ENCODE results near the gene PARD3. TPM values are rescaled to one million over a fixed set of nuclear protein-coding genes. Genes with fewer than 3 reads are reported as not detected.
A peak's percentile ranks its signal among the peaks of the same experiment; 100 is the strongest.

The PARD3 gene
- total RNA-seq, 2 donors from 2014 or later, result 36.1 to 48.5 TPM

- TF ChIP-seq POLR2A (IDR thresholded peaks at IDR 0.05) (no peak), CTCF (IDR thresholded peaks at IDR 0.05) (no peak)
- H3K27ac ChIP-seq, result no peak overlapping the region
- peaks cover 8% of the 10 kb centered on the region for H3K4me1 ChIP-seq
- H3K27me3 ChIP-seq, result no peaks in the 10 kb centered on the region
- DNase-seq (peak; percentile 59 to 77 (median 66)), ATAC-seq (peak; percentile 71)
- H3K4me3 ChIP-seq, result no peak overlapping the region
- no peaks in the 10 kb centered on the region for H3K36me3 ChIP-seq (replicated peaks in 1 of 2; ENCODE audit: insufficient read depth in 1 of 2, low read depth in 2 of 2)
- no peaks in the 10 kb centered on the region for H3K9me3 ChIP-seq
- intact Hi-C loops (cut with DNase I), result no loop called here
- 29 to 32% methylated on average over 8 of the region's 8 CpGs for WGBS, 2 donors
Observed at GRCh38 chr10:34628174-34628796, 186.8 kb downstream of the PARD3 start.

- 71 to 80% methylated on average over 3 of the region's 3 CpGs for WGBS, 2 donors
- no peak for DNase-seq
- Histone ChIP-seq H3K27me3 (no peaks in the 10 kb centered on the region), H3K4me1 (peaks cover 8% of the 10 kb centered on the region), H3K27ac (no peak overlapping the region), H3K4me3 (no peak overlapping the region), H3K36me3 (replicated peaks in 1 of 2; ENCODE audit: insufficient read depth in 1 of 2, low read depth in 2 of 2) (no peaks in the 10 kb centered on the region), H3K9me3 (no peaks in the 10 kb centered on the region)
- intact Hi-C loops (cut with DNase I), result no loop called here
- TF ChIP-seq POLR2A (IDR thresholded peaks at IDR 0.05) (no peak), CTCF (IDR thresholded peaks at IDR 0.05) (no peak)
- no peak for ATAC-seq
Observed at GRCh38 chr10:34627741-34628140, 187.4 kb downstream of the PARD3 start.

DNA sequence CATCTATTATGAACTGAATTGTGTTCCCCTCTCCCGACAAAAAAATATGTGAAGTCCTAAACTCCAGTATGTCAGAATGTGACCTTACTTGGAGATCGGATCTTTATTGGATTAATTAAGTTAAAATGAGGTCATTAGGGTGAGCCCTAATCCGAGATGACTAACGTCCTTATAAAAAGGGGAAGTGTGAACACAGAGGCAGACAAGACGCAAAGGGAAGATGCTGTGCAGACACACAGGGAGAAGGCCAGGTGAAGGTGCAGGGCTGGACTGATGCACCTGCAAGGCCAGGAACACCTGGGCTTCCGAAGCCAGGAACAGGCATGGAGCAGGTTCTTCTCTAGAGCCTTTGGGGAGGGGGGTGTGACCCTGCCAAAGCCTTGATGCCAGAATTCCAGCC, 187.8 kb downstream of the PARD3 start:
- WGBS, 2 donors, result 81 to 89% methylated on average over 6 of the region's 6 CpGs
- ATAC-seq (no peak), DNase-seq (no peak)
- H3K4me1 ChIP-seq, result peaks cover 8% of the 10 kb centered on the region
- H3K9me3 ChIP-seq, result no peaks in the 10 kb centered on the region
- intact Hi-C loops (cut with DNase I), result no loop called here
- no peak overlapping the region for H3K27ac ChIP-seq
- TF ChIP-seq POLR2A (IDR thresholded peaks at IDR 0.05), result no peak
- TF ChIP-seq CTCF (IDR thresholded peaks at IDR 0.05), result no peak
- H3K4me3 ChIP-seq, result no peak overlapping the region
- no peaks in the 10 kb centered on the region for H3K36me3 ChIP-seq (replicated peaks in 1 of 2; ENCODE audit: insufficient read depth in 1 of 2, low read depth in 2 of 2)
- no peaks in the 10 kb centered on the region for H3K27me3 ChIP-seq

- no peak overlapping the region for H3K27ac ChIP-seq
- H3K27me3 ChIP-seq, result no peaks in the 10 kb centered on the region
- ATAC-seq (no peak), DNase-seq (no peak)
- TF ChIP-seq CTCF (IDR thresholded peaks at IDR 0.05) (no peak), POLR2A (IDR thresholded peaks at IDR 0.05) (no peak)
- intact Hi-C loops (cut with DNase I), result no loop called here
- no peaks in the 10 kb centered on the region for H3K36me3 ChIP-seq (replicated peaks in 1 of 2; ENCODE audit: insufficient read depth in 1 of 2, low read depth in 2 of 2)
- 91 to 95% methylated on average over 3 of the region's 3 CpGs for WGBS, 2 donors
- no peaks in the 10 kb centered on the region for H3K9me3 ChIP-seq
- H3K4me1 ChIP-seq, result peaks cover 8% of the 10 kb centered on the region
- H3K4me3 ChIP-seq, result no peak overlapping the region
Observed at GRCh38 chr10:34626158-34626880, 188.8 kb downstream of the PARD3 start.
